ENCODE measurements around the gene RNF166.

Gene RNF166

DNA sequence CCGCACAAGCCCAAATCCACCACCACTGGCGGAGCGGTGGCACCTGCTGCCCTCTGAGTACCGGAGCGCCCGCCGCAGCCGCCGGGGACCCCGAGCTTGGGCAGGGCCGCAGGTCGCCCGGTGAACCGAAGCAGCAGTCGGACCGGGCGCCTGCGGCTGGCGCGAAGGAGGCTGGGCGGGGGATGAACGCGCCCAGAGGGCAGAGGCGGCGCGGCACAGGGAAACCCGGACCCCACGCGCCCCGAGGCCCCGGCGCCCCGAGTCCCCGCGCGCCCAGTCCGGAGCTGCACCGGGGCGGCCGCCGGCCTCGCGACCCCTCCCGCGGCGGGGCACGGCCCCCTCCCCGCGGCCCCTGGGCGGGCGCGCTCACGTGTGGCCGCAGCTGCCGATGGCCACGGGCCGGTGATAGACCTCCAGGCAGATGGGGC is 393 bp downstream of the RNF166 start:
- peak; percentile 32 for DNase-seq

DNA sequence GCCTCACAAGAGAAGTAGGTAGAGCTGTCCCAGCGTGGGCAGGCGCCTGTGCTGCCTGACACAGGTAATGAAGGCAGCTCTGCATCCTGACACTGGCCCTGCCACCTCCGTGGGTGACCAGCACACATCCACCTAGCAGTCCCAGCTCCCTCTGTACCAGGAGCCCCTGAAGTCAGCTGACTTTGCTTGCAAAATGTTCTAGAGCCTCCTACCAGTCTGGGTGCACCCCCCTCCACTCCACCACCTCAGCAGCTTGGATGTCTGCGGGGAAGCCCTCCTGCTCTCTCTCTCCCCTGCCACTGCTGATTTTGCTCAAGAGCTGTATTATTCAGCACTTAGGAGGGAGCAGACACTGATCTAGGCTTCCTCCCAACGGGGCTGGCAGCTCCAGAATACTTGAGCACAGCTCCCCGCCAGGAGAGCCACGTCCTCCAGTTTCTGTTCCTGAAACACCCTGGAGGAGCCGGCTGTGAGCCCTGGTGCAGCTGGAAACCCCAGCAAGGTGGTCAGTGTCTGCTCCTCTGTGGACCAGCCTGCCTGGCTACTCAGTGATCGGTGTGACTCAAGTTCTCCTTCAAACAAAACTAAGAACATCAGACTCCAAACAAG is 1.0 kb downstream of the RNF166 start:
- DNase-seq = peak; percentile 59

DNA sequence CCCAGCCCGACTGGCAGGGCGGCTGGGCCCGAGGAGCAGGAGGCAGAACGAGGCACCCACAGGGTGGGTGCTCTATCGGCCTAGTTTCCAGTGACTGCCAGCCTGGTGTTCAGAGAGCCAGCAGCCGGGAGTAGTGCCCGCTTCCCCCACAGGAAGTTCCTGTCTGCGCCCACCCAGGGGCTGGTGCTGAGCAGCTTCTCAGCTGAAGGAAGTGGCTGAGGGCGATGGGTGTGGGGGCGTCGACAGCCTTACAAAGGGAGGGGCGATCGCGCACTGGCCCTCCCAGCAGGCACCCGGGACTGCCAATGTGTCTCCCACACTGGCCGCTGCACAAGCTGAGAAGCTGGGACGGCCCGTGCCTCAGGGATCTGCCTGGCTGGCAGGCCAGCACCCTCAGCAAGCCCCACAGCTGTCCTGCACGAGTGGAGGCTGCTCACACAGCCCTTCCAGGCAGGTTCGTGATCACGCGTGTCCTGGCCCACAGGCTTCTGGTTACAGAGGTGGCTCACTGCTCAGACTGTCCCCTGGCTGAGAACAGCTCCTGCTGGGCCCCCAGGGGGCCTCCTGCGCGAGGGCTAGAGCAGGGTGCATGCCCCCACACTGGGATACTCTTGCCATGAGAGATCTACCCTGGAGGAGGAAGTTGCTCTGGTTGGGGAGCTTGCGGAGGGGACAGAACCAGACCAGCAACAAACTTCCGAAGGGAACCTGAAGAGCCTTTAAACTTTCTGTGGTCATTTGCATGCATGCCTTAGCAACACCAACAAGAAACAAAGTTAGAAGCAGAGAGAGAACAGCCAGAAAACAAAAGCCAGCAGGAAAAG is 2.5 kb downstream of the RNF166 start:
- peak; percentile 88 for DNase-seq

DNA sequence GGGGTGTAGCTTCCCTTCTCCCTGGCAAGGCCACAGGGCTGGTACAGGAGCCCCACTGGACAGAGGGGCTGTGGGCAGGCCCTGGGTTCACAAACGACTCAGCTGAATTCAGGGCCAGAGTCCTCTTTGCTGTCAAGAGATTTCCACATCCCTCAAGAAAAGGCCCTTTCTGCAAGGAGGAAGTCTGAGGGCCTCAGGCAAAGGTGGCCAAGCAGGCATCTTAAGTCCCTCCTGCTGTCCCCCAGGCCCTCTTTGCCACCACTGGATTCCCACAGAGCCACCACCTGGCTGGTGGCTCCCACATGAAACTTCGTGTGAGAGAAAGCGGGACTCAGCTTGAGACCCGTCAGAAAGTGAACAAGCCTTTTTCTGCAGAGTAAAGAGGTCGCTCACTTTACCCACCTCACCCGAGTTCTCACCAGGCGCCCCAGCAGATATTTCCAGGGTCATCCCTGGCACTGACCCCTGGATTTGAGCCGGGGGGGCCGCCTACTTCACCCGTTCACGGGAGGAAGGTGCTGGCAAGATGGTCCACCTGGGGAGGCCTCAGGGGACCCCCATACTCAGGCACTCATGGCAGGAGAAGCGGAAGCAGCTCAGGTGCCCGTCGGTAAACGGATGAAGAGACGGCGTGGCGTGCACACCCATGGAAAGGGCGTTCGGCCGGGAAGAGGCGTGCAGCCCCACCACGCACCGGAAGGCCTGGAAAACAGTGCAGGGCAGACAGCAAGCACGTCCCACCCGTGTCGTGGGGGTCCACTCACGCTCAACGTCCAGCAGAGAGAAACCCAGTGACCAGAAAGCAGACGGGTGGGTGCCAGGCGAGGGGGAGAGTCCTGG is 3.6 kb downstream of the RNF166 start:
- DNase-seq = peak; percentile 35

DNA sequence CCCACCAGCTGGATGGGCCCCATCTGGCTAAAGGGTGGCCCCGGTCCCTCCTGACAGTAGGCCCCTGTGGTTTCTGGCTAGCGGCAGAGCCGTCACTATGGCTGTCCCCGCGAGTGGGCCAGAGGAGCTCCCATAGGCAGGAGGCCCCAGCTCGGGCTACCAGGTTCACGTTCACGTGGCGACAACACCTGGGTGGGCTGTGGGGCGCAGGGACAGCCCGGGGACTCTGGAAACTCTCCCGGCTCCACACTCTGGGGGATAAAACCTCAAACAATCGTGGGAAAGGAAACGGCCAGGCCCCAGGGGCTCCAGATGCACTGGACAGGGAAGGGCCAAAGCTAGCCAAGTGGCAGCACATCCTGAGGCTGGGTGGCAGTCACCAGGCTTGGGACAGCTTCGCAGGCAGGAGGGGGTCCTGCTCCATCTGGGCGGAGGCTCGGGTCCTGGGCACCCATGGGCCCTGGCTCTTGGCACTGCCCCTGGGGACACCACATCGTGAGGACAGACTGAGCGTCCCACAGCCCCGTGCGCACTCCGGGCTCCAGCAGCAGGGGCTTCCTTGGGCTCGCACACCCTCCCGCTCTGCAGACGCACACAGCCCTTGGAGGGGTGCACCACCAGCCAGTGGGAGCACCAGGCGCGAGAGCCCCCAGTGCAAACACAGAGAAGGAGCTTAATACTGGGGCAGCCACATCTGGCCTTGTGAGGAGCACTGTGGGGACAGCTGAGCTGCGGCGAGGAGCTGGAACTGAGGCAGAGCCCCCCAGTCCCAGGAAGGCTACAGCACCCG is 4.4 kb downstream of the RNF166 start:
- peak; percentile 39 for DNase-seq

DNA sequence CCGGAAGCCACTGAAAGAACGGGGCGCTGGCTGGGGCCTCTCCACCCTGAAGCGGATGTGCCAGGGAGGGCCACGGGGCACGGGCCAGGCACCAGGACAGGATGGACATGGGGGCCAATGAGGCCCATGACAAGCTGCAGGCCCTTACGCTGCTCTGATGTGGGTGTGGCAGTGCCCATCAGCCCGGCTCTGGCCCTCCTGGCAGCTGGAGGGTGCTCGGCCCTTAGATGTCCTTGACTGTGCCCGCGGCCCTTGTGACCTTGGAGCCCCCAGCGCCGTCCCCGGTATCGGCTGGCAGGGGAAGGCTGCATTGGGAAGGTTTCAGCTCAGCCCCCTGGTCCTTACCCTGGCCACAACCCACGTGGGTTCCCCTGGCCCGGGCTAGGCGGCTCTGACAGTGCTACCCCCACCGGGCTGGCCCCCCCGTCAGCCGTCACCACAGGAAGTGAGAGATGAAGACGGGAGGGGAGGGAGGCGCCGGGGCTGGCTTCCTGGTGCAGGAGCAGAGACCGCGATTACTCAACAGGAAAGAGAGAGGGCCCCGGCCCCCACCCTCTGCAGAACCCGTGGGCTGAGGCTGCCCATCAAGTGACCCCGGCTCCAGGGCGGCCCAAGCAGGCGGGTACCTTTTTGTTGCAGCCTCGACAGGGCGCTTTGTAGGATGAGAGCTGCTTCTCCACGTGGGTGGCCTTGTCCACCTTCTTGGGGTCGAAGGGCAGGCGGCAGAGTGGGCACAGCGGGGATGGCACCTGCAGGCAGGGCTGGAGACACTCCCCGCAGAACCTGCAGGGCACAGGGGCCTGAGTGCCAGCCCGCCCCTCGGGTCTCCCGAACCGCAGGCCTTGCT is 5.3 kb downstream of the RNF166 start:
- peak; percentile 98 for DNase-seq

DNA sequence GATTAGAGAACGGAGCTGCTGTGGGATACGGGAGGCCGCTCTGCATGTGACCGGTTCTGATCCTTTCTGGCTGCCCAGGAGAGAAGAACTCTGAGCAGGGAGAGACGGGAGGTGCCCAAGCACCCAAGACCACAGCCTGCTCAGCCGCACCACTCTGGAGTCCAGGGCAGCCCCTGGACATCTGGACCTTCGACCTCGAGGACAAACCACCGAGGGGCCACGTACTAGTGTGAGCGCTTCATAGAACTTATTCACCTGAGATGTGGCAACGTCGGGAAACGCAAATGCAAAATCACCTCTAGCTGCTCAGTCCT is 5.9 kb downstream of the RNF166 start:
- DNase-seq = no peak

DNA sequence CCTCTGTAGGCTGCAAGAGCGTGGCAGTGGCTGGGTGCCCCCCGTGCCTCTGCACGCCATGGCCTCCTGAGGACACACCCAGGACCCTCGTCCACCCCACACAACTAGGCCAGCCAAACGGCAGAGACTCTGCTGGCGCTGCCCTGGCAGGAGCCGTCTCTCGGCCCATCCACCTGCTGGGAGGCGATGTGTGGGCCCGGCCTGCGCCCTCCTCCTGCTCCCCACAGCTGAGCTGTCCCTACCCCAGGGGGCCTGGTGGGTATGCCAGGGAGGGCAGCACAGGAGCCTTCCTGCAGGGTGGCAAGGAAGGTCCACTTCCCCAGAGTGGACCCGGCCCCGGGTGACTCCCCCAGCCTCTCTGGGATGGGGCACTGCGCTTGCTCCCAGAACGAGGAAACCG is 7.0 kb downstream of the RNF166 start:
- DNase-seq = no peak

DNA sequence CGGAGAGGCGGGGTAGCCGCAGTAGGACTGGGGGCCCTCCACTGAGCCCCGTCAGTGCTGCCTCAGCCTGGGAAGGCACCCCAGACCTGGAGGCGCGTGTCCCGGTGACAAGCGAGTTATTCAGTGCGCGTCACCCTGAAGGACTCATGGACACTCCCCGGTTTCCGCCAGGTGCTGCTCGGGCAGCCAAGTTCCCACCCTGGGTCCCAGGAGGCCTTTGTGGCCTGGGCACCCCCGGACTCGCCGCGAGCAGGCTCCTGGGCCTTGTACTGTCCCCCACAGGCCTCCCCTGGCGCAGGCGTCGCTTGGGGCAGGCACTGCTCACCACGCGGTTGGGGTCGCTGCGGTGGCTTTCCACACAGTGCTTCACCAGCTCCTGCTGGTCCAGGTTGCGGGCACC is 7.6 kb downstream of the RNF166 start:
- DNase-seq = no peak

DNA sequence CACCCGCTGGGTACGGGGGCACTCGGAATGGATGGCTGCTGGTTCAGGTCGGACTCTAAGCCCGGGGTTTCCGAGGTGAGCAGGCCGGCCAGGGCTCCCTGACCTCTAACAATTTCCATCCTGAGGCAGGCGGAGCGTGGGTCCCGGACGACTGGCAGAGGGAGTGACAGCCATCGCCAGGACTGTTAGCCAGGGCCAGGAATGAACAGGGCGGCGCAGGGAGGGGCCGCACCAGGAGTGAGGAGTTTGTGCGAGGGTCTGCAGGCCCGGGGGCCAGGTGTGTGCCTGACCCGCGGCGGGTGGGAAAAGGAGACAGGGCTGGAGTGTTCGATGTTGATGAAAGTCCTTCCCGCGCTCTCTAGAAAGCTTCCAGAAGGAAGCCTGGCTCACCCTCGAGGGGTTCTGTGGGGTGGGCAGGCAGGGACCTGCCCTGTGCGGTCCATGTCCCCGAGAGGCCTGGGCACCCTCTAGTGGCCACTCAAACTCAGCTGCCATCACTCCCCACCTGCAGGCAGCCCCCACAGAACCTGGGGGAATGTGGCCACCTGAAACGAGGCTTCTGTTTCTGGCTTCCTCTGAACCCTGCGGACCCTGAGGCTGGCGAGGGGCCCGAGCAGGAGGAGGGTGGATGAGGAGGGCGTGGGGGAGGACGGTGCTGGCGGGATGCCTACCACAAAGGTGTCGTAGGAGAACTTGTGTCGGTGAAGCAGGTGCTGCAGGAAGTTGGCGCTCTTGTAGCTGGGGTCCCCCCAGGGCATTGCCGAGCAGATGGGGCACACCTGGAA is 8.2 kb downstream of the RNF166 start:
- DNase-seq = peak; percentile 57

DNA sequence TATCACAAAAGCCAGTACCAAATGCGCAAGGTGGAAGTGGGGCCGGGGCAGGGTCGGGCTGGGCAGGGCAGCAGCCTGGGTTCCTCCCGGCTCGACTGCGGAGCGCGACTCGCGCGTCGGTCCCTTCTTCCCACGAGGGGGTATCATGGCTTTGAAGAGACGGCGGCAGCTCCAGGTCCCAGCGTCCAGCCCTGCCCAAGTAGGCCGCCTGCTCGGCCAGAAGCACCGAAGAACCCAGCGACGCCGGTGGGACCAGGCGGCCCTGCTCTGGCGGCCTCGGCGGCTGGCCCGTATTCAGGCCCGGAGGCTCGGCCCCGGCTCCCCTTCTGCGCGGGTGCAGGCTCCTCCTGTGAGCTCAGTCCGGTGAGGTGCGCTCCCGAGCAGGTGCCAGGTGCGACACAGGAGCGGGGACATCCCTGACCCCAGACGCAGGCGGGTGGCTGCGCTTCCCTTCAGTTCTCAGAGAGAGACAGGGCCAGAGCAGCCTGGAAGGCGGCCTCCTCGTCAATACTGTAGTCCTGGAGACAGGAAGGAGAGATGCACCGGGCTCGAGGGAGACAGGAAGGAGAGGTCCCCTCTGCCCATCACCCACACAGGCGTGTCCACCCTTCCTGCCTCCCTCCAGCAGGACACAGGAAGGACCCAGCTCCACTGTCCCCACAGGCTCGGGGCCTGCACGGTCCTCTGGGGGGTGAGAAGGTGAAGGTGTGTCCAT is 8.9 kb downstream of the RNF166 start:
- no peak for DNase-seq

DNA sequence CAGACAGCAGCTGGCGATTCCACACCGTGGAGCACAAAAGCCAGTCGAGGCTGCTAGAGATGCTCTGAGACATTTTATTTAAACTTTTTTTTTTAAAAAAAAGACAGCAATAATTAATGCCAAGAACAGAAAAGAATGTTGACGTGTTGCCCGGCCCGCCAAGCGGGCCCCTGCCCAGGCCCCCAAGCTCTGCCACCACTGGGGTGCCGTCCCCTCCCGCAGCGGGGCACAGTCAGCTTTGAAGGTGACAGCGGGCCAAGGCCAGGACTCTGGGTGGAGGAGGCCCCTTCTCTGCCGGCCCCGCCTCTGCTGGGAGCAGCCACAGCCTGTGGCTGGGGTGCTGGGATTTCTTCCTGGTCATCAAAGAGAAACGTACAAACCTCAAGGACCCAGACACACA is 9.8 kb downstream of the RNF166 start:
- DNase-seq = no peak

DNA sequence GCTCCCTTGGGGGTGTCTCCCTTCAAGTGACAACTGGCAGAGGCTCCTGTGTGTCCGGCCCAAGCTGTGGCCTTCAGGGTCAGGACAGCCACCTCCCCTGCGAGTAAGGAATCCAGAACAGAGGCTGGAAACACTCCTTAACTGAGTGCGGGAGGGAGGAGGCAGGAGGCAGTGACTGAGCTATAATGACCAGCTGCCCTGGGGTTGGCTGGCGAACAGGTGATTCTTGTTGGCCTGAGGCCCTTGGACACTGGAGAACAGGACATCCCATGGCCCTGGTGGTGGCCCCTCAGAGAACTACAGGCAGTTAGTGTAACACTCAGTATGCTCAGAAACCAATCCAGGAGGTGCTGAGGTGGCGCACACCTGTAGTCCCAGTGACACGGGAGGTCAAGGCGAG is 10.5 kb downstream of the RNF166 start:
- DNase-seq = no peak

DNA sequence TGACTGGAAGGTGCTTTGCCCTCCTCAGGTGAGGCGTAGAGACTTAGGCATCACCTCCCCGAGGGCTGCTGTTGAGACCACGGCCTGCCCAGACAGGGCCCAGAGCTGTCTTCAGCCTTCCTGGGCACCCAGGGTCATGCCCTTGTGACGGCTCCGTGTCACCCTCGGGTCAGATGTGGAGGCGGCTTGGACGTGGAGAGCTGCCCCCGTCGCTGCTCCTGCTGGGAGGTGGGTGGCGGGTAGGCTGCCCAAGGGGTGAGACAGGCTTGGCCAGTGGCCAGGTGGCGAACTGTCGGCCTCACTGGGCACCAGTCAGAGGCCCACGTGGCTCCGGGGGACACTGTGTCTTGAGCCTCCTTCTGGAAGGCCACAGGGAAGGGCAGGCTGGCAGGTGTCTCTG is 11.0 kb downstream of the RNF166 start:
- no peak for DNase-seq

DNA sequence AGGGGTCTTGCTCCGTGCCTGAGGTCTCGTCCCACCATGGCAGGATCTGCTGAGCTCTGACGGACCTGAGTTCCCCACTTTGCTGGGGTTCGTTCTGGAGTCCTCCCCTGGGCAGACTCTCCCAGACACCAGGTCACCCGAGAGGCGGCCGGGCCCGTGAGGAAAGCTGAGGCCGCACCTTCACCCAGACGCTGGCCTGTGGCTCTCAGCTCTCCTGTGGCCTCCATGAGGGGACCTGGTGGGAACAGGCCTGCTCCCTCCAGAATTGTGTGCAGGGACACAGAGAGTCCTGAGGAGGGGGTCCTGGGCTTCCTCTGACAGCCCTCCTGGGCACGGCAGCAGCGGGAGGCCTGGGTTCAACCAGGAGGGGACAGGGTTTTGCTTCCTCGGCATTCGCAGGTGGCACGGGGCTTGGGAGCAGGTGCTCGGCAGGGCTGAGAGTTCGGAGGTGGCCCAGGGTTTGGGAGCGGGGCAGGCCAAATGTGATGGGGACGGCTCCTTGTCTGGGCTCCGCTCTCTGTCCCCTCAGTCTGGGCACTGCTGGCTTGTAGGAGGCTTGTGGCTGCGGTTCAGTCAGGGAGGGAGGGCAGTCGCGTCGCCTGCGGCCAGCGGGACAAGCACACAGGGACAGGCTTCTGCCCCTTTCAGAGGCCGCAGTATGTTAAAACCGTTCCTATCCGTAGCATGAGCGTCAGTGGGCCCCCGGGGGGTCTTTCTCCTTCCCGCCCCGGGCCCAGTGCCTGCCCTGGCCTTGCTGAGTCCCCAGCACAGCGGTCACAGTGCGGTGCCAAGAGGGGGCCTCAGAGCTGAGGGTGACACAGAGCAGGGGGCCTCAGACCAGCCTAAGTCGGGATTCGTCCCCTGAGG is 11.8 kb downstream of the RNF166 start:
- DNase-seq = no peak

DNA sequence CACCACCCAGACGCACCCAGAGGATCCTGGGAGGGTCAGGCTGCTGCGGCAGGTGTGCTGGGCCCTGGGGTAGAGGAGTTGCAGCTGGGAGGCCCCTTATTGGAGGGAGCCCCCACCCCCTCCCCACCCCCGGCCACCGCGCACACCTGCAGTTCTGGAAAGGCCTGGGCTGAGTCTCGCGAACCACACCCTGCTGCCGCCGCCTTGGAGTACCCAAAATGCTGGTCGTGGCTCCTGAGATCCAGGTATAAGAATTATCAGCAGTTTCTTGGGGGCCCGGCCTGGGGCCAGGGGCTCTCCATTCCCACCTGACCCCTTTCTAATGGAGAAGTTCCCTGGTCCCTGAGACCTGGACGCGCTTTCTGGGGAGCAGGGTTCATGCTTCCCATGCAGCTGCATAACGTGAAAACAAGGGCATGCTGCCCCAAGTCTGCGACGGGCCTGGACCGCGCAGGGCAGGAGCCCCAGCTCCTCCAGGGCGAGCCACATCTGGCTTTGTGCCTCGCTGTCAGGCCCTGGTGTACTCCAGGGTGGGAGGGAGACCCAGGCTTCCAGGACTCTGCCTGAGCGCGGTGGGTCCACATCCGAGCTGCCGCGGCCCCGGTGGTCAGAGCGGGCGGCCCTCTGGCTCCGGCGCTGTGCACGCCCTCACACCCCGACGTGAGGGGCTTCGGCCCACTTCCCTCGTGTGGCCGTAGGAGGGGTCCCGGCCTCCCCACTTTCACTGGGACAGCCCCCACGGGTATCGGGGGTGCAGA is 12.6 kb downstream of the RNF166 start:
- no peak for DNase-seq

DNA sequence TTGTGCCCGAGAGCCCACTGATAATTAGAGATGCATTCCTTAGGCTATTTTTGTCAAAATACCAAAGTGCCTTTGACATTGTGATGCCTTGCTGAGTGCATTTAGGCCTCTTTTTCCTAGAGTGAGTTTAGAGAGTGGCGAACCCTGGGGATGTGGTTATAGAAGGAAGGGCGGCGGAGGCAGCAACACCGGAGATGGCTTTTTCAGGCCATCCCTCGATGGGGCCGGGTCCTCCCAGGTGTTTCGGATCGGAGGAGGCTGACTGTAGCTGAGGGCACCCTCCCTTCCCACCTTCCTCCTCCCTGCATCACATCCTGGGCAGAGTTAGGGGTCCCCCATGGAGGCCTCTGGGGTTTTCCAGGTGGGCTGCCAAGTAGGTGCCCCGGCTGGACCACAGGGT is 13.3 kb downstream of the RNF166 start:
- peak; percentile 36 for DNase-seq

DNA sequence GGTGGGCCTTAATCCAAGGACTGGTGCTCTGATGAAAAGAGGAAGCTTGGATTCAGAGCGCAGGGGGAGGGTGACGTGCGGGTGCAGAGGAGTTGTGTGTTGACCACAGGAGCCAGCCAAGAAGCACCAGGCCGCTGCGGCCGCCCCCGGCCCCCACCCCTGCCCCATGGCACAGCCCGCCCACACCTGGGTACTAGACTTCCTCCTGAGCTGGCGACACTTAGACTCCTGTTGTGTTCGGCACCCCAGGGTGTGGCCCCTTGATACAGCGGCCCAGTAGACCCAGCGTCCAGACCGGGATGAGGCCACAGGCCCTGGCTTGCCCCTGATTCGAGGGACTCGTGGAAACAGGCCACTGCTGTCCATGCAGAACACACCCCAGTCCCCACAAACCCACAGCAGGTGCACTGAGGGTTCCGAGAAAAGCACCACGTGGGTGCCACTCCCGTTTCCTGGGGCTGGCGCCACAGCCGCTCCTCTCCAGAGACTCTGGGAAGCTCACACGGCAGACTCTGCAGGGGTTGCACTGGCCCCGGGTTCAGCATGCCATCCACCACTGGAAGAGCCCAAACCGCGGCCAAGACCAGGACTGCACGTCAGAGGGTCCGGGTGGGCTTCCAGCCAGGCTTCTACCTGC is 14.2 kb downstream of the RNF166 start:
- DNase-seq = peak; percentile 57

Data from CD4-positive, alpha-beta T cell treated with Interleukin-6 for 4 hours (primary cell).